Ascending aorta (tissue), 2 donors: ENCODE measurements around the gene RIMBP2. TPM values are rescaled to one million over a fixed set of nuclear protein-coding genes. Genes with fewer than 3 reads are reported as not detected.

Source experiments
- DNase-seq, 2 donors: peaks; one replicate each; pipeline ENCODE4 v3.0.0-alpha.2; 2019; ENCODE audit warnings: low spot score in 2 of 2
- H3K27ac ChIP-seq, 2 donors: fragments of 200-600 bp; sonication (generic); one replicate each; pipeline ENCODE4 v1.5.1; 2016 to 2017; ENCODE audit warnings: mild to moderate bottlenecking in 1 of 2
- H3K27me3 ChIP-seq: fragments of 200-600 bp; sonication (generic); one replicate; pipeline ENCODE4 v1.5.1; 2017
- H3K36me3 ChIP-seq, 2 donors: fragments of 200-600 bp; sonication (generic); one replicate each; pipeline ENCODE4 v1.5.1; 2016
- H3K4me1 ChIP-seq, 2 donors: fragments of 200-600 bp; sonication (generic); one replicate each; pipeline ENCODE4 v1.5.1; 2016 to 2017; ENCODE audit warnings: mild to moderate bottlenecking in 1 of 2
- H3K4me3 ChIP-seq, 2 donors: fragments of 200-600 bp; sonication (generic); one replicate each; pipeline ENCODE4 v1.5.1; 2016 to 2017; ENCODE audit warnings: mild to moderate bottlenecking in 1 of 2
- H3K9me3 ChIP-seq, 2 donors: fragments of 200-600 bp; sonication (generic); one replicate each; pipeline ENCODE4 v1.5.1; 2016
- intact Hi-C: fragments of 100-400 bp; cut with DNase I; formaldehyde crosslinking; loops from one replicate; pipeline ENCODE4 v1.15.1; 2023
- total RNA-seq: library from RNA; depleted of rRNA; stranded (reverse); fragments of >200 nt; gene quantifications from one replicate; pipeline ENCODE4 v1.1.0, GENCODE V29; 2016
- TF ChIP-seq, protein P1 (sequence below), 3 experiments: fragments of 200-600 bp in 2 of 3; fragments of 450-650 bp in 1 of 3; sonication (generic) in 2 of 3; IDR thresholded peaks; one replicate each; pipeline ENCODE4 v1.5.1; 2016 to 2019; ENCODE audit warnings: antibody characterized with exemption in 3 of 3, mild to moderate bottlenecking in 1 of 3, moderate library complexity in 1 of 3

RIMBP2 gene
- total RNA-seq, 1 donor from 2014 or later = not detected

DNA sequence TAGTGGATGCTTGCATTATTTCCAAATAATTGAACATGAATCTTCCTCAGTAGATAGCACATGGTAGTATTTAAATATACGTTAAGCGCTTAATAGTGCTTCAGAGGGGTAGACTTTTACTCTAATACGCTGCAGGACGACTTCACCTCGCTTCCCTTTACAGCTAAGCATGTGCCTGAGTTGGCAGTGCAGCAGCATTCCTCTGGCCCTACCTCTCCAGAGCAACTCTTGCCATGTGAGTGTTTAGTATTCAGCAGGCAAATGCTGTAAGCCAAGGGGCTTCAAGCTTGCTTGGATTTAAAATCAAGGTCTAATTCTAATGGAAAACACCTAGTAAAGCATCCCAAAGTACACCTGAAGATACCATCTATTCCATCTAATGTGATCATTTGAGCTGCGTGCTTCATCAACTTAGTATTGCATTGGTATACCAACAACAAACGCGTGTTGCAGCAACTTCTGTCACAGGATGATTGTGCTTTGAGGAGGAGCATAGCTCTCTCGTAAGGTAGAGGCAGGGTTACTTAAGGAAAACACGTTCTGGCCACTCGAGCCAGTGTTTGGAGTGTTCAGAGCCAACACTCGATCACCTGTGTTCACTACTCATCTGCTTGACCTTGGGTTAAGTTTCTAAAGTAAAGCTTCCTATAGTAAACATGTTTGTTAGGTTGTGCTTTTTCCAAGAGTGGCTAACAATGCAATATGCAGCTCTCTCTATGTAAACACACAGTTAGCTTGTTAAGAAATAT is 317.8 kb downstream of the RIMBP2 start:
- Histone ChIP-seq H3K36me3 (no peaks in the 10 kb centered on the region), H3K27me3 (no peaks in the 10 kb centered on the region), H3K9me3 (no peaks in the 10 kb centered on the region), H3K4me1 (no peaks in the 10 kb centered on the region), H3K4me3 (no peak overlapping the region), H3K27ac (no peak overlapping the region)
- TF ChIP-seq, protein P1, sequence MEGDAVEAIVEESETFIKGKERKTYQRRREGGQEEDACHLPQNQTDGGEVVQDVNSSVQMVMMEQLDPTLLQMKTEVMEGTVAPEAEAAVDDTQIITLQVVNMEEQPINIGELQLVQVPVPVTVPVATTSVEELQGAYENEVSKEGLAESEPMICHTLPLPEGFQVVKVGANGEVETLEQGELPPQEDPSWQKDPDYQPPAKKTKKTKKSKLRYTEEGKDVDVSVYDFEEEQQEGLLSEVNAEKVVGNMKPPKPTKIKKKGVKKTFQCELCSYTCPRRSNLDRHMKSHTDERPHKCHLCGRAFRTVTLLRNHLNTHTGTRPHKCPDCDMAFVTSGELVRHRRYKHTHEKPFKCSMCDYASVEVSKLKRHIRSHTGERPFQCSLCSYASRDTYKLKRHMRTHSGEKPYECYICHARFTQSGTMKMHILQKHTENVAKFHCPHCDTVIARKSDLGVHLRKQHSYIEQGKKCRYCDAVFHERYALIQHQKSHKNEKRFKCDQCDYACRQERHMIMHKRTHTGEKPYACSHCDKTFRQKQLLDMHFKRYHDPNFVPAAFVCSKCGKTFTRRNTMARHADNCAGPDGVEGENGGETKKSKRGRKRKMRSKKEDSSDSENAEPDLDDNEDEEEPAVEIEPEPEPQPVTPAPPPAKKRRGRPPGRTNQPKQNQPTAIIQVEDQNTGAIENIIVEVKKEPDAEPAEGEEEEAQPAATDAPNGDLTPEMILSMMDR (IDR thresholded peaks at IDR 0.05) = no peak
- no peak for DNase-seq
- intact Hi-C loops = no loop called here

DNA sequence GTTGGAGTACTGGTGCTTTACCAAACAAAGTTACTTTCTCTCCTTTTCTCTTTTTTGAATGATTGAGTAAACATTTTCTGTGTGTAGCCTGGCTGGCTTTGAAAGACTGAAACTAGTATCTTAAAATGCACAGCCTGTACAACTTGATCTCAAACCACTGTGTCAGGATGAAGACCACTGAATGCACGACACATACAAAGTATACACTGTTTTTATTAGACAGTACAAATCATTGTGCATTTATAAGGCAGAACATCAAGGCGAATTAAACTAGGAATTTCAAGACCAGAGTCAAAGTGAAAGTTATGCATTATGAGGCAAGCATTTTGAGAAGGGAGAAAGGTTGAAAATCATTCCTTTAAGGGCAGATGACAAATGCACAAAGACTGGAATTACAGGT is 319.4 kb downstream of the RIMBP2 start:
- H3K9me3 ChIP-seq = no peaks in the 10 kb centered on the region
- H3K4me1 ChIP-seq = no peaks in the 10 kb centered on the region
- no peaks in the 10 kb centered on the region for H3K36me3 ChIP-seq
- no peak for DNase-seq
- TF ChIP-seq, protein P1 (IDR thresholded peaks at IDR 0.05) = no peak
- no peak overlapping the region for H3K4me3 ChIP-seq
- no peak overlapping the region for H3K27ac ChIP-seq
- intact Hi-C loops = no loop called here
- no peaks in the 10 kb centered on the region for H3K27me3 ChIP-seq

DNA sequence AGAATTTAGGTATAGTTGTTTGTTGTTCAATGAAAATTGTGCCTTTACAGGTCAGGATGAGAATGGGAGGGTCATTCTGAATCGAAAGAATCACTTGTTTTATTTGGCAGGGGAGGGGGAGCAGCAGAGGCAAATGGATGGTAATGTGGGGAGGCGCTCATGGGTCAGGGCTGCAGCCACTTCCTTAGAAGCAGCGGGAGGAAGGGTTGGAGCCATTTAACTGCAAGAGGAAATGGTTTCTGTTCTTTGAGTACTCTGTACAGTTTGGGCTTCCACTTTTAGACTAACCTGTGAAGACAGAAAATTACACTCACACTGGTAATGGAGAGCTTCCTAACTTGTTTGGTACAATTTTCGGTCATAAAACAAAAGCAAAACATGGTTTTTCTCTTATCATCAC is 321.2 kb downstream of the RIMBP2 start:
- Histone ChIP-seq H3K27ac (no peak overlapping the region), H3K36me3 (no peaks in the 10 kb centered on the region), H3K9me3 (no peaks in the 10 kb centered on the region), H3K4me1 (no peaks in the 10 kb centered on the region), H3K4me3 (no peak overlapping the region), H3K27me3 (no peaks in the 10 kb centered on the region)
- intact Hi-C loops = no loop called here
- no peak for DNase-seq
- TF ChIP-seq, protein P1 (IDR thresholded peaks at IDR 0.05) = no peak

DNA sequence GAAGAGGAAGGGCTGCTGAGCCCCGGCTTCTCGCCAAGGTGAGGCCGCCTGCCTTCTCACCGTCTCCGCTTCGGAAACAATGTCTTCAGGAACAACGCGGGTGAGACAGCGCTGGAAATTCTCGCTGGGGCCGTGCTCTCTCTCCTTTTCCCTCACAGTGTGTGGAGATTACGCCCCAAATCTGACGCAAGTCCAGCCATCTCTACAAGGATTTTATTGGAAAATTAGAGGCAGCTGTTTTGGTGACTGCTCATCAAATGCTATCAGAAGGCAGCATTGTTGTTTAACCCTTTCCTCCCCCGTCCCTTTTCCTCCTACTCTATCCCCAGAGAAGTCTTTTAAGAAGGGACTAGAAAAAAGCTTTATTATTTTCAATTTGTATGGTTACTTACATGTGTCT is 324.9 kb downstream of the RIMBP2 start:
- H3K4me3 ChIP-seq = no peak overlapping the region
- DNase-seq = no peak
- no peaks in the 10 kb centered on the region for H3K9me3 ChIP-seq
- no peaks in the 10 kb centered on the region for H3K4me1 ChIP-seq
- TF ChIP-seq, protein P1 (IDR thresholded peaks at IDR 0.05) = no peak
- no peaks in the 10 kb centered on the region for H3K36me3 ChIP-seq
- H3K27me3 ChIP-seq = no peaks in the 10 kb centered on the region
- no peak overlapping the region for H3K27ac ChIP-seq
- intact Hi-C loops = no loop called here

DNA sequence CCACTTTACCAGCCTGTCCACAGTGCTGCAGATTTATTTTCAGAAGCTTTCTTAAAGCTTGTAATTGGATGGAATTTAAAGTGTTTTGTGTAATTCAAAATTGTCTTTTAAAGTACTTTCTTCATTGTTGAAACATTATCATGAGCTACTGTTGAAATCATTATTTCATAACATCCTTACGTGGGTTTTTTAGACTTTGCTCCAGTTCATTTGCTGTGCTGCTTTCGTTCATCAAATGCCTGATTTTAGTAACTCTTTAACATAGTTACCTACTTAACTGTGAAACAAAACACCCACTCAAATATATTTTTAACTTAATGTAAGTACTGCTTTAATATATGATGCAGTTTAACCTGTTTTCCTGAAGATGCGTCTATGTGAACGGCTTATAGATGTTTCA is 330.9 kb downstream of the RIMBP2 start:
- H3K36me3 ChIP-seq = no peaks in the 10 kb centered on the region
- no peak overlapping the region for H3K27ac ChIP-seq
- no peaks in the 10 kb centered on the region for H3K9me3 ChIP-seq
- DNase-seq = no peak
- no peak overlapping the region for H3K4me3 ChIP-seq
- intact Hi-C loops = no loop called here
- H3K4me1 ChIP-seq = no peaks in the 10 kb centered on the region
- TF ChIP-seq, protein P1 (IDR thresholded peaks at IDR 0.05) = no peak
- no peaks in the 10 kb centered on the region for H3K27me3 ChIP-seq

DNA sequence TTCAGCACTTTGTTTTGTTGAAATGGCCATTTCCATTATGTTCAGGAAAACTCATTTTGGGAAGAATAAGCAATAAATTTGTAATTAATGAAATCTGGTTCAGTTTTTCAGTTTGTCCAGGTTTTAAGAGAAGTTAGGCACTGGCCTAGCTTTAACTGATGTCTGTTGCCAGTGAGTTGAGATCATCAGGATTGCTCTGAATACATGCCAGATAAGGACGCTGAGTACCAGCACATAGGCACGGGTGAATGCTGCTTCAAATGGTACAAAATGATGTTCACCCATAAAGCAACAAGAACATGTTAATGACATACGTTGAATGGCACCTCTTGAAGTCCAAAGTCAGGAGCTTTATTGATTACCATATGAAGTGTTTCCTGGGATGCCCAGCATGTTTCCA is 331.9 kb downstream of the RIMBP2 start:
- H3K4me1 ChIP-seq = no peaks in the 10 kb centered on the region

More for the DNA sequence above, 331.9 kb downstream of the RIMBP2 start:
- no peaks in the 10 kb centered on the region for H3K36me3 ChIP-seq
- H3K9me3 ChIP-seq = no peaks in the 10 kb centered on the region
- TF ChIP-seq, protein P1 (IDR thresholded peaks at IDR 0.05) = no peak
- intact Hi-C loops = no loop called here
- H3K27ac ChIP-seq = no peak overlapping the region
- H3K4me3 ChIP-seq = no peak overlapping the region
- H3K27me3 ChIP-seq = no peaks in the 10 kb centered on the region
- DNase-seq = no peak
